GM23248 (cell line): Measurements from ENCODE around the gene ARPC5L. TPM values are rescaled to one million over a fixed set of nuclear protein-coding genes. Genes with fewer than 3 reads are reported as not detected.

Experiments used
- DNase-seq: peaks from one replicate; pipeline ENCODE4 v3.0.0-alpha.2; 2015
- H2AFZ ChIP-seq: fragments of 200-600 bp; sonication (generic); 2 replicates; pipeline ENCODE4 v1.6.1; 2016; ENCODE audit warnings: antibody characterized with exemption
- H3F3A ChIP-seq: fragments of 200-600 bp; sonication (generic); 2 replicates; pipeline ENCODE4 v1.6.1; 2016; ENCODE audit warnings: mild to moderate bottlenecking, antibody characterized with exemption, mixed run types; ENCODE audit not compliant: insufficient read depth
- H3K27ac ChIP-seq: fragments of 200-600 bp; sonication (generic); 2 replicates; pipeline ENCODE4 v1.5.1; 2016; ENCODE audit warnings: mild to moderate bottlenecking
- H3K27me3 ChIP-seq: fragments of 200-600 bp; sonication (generic); replicated peaks from 2 replicates; pipeline ENCODE4 v1.6.1; 2016; ENCODE audit warnings: mild to moderate bottlenecking; ENCODE audit not compliant: insufficient read depth
- H3K36me3 ChIP-seq: fragments of 200-600 bp; sonication (generic); 2 replicates; pipeline ENCODE4 v1.6.1; 2016; ENCODE audit warnings: low read depth, mild to moderate bottlenecking
- H3K4me1 ChIP-seq: fragments of 200-600 bp; sonication (generic); 2 replicates; pipeline ENCODE4 v1.6.1; 2016; ENCODE audit warnings: mild to moderate bottlenecking; ENCODE audit not compliant: insufficient read depth
- H3K4me2 ChIP-seq: fragments of 200-600 bp; sonication (generic); one replicate; pipeline ENCODE4 v1.6.1; 2016; ENCODE audit warnings: mild to moderate bottlenecking; ENCODE audit not compliant: unreplicated experiment
- H3K4me3 ChIP-seq: fragments of 200-600 bp; sonication (generic); 2 replicates; pipeline ENCODE4 v1.5.1; 2016; ENCODE audit warnings: mild to moderate bottlenecking
- H3K79me2 ChIP-seq: fragments of 200-600 bp; sonication (generic); 2 replicates; pipeline ENCODE4 v1.6.1; 2016; ENCODE audit warnings: mild to moderate bottlenecking; ENCODE audit not compliant: insufficient read depth
- H3K9ac ChIP-seq: fragments of 200-600 bp; sonication (generic); 2 replicates; pipeline ENCODE4 v1.6.1; 2016; ENCODE audit warnings: mild to moderate bottlenecking
- H3K9me2 ChIP-seq: fragments of 200-600 bp; sonication (generic); 2 replicates; pipeline ENCODE4 v1.6.1; 2016; ENCODE audit warnings: mixed run types, mild to moderate bottlenecking, moderate library complexity; ENCODE audit not compliant: insufficient read depth
- H3K9me3 ChIP-seq: fragments of 200-600 bp; sonication (generic); one replicate; pipeline ENCODE4 v1.6.1; 2017; ENCODE audit warnings: low read depth
- H4K20me1 ChIP-seq: fragments of 200-600 bp; sonication (generic); 2 replicates; pipeline ENCODE4 v1.6.0; 2016; ENCODE audit not compliant: insufficient read depth
- EZH2 ChIP-seq: fragments of 200-600 bp; sonication (generic); IDR thresholded peaks from 2 replicates; pipeline ENCODE4 v1.6.1; 2018; ENCODE audit warnings: antibody characterized with exemption, mild to moderate bottlenecking; ENCODE audit not compliant: insufficient read depth, poor library complexity, severe bottlenecking
- EZH2phosphoT487 ChIP-seq: fragments of 200-600 bp; sonication (generic); IDR thresholded peaks from 2 replicates; pipeline ENCODE4 v1.6.1; 2018; ENCODE audit warnings: antibody characterized with exemption, moderate library complexity, mild to moderate bottlenecking, low read depth; ENCODE audit not compliant: insufficient read depth
- WGBS, 2 experiments: methylation state at CpG; one replicate each; pipeline ENCODE4 v1.1.6; 2015 to 2017; ENCODE audit warnings: low lambda C conversion rate in 2 of 2, low coverage in 1 of 2; ENCODE audit errors: missing lambda C conversion rate in 2 of 2; 5-methylcytosine and 5-hydroxymethylcytosine counted together
- in situ Hi-C: fragments of 300-500 bp; cut with MboI; formaldehyde crosslinking; loops from 2 replicates; pipeline ENCODE4 v1.15.0; 2020
- polyA plus RNA-seq: library from polyadenylated mRNA; unstranded; fragments of >200 nt; fragmentation: Nextera tagmentation; extraction: Ambion mirVana; gene quantifications from 2 replicates; pipeline ENCODE4 v1.2.1, GENCODE V29; 2016
- total RNA-seq: library from RNA; depleted of rRNA; stranded (reverse); fragments of >200 nt; shearing (Covaris generic); gene quantifications from 2 replicates; pipeline ENCODE4 v1.2.3, GENCODE V29; 2014

The ARPC5L gene
- total and polyA plus RNA-seq, 2 experiments from 2014 or later: 31.5 to 77.6 TPM

DNA sequence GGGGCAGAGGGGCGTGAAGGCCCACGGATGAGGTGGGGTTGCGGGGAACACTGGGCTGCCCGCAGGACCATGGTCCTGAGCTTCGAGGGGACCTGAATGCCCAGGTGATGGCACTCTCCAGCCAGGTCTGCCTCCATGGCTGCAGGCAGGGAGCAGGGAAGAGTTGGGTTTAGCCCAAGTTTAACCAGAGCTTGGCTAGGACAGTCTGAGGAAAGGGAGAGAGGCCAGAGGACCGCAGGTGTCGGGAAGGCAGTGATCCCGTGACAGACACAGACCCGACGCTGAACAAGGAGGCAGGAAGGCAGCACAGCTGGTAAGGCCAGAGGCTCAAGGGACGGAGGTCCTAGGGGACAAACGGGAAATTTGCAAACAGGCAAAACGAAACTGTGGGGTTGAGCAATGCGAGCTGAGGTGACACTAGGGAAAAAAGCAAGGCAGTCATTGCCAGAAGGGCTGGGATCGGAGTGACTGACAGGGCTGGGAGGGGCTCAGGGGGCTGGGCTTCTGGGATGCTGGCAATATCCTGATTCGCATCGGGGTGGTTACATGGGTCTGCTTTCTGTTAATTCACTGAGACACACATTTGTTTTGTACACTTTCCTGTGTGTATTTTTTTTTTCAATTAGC, 25.0 kb downstream of the ARPC5L start:
- TF ChIP-seq EZH2phosphoT487: no peak
- TF ChIP-seq EZH2: no peak
- no peak overlapping the region for H3K9ac ChIP-seq
- no peaks in the 10 kb centered on the region for H3K9me3 ChIP-seq
- 85 to 89% methylated on average over 17 of the region's 17 CpGs for WGBS, 2 experiments
- no peak overlapping the region for H3K4me3 ChIP-seq
- H4K20me1 ChIP-seq: no peaks in the 10 kb centered on the region; the same call in 1 of the 2 replicates
- no peak for DNase-seq
- H3K79me2 ChIP-seq: no peaks in the 10 kb centered on the region
- H3K4me2 ChIP-seq: no peak overlapping the region
- no peak overlapping the region for H3K27ac ChIP-seq
- no peaks in the 10 kb centered on the region for H3F3A ChIP-seq
- H2AFZ ChIP-seq: no peak overlapping the region
- H3K9me2 ChIP-seq: no peaks in the 10 kb centered on the region
- H3K27me3 ChIP-seq: no peaks in the 10 kb centered on the region
- in situ Hi-C loops: no loop called here
- no peaks in the 10 kb centered on the region for H3K4me1 ChIP-seq
- H3K36me3 ChIP-seq: no peaks in the 10 kb centered on the region; the same call in 1 of the 2 replicates

DNA sequence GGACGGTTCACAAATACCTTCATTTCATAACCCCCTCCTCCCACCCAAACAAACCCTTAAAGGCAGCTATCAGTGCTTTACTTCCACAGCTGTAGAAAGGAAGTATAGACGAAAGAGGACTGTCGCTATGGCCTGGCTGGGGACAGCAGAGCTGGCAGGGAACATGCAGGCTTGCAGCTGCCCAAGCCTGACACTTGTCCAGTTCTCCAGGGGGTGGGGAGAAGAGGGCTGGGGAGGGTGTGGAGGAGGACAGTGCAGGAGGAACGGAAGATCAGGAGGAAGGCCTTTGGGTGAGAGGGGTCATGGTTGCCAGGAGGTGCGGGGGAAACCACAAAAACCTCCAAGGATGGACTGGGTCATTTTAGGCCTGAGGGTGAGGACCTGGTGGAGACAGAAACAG, 25.9 kb downstream of the ARPC5L start:
- Histone ChIP-seq H3F3A (no peaks in the 10 kb centered on the region), H3K9me2 (no peaks in the 10 kb centered on the region), H3K27me3 (no peaks in the 10 kb centered on the region), H3K27ac (no peak overlapping the region), H3K36me3 (no peaks in the 10 kb centered on the region; the same call in 1 of the 2 replicates), H3K4me3 (no peak overlapping the region), H3K79me2 (no peaks in the 10 kb centered on the region), H3K9ac (no peak overlapping the region), H2AFZ (no peak overlapping the region), H4K20me1 (no peaks in the 10 kb centered on the region; the same call in 1 of the 2 replicates), H3K9me3 (no peaks in the 10 kb centered on the region), H3K4me2 (no peak overlapping the region), H3K4me1 (no peaks in the 10 kb centered on the region)
- in situ Hi-C loops: no loop called here
- TF ChIP-seq EZH2phosphoT487 (no peak), EZH2 (no peak)
- DNase-seq: no peak
- WGBS, 2 experiments: 85 to 92% methylated on average over 5 of the region's 5 CpGs

DNA sequence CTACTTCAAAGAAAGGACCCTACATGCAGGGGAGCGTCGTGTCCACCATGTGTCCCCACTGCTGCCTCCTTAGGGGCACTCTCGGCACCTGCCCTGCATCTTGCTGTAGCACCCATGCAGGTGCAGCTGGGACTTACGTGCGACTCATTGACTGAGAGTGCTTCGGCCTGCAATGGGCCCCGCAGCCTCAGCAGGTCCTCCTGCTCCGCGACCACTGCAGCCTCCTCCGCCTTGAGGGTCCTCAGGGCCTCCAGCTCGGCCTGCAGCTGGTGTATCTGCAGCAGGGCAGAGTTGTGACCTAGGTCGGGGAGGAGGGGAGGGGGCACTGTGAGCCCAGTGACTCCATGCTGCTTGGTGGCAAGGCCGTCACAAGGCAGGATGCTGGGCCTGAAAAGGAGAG, 27.1 kb downstream of the ARPC5L start:
- Histone ChIP-seq H3K9me3 (no peaks in the 10 kb centered on the region), H3K4me3 (no peak overlapping the region), H4K20me1 (no peaks in the 10 kb centered on the region; the same call in 1 of the 2 replicates), H2AFZ (no peak overlapping the region), H3K4me2 (no peak overlapping the region), H3K9me2 (no peaks in the 10 kb centered on the region), H3K9ac (no peak overlapping the region), H3K36me3 (peaks cover 9% of the 10 kb centered on the region; the same call in 1 of the 2 replicates), H3K79me2 (no peaks in the 10 kb centered on the region), H3K27ac (no peak overlapping the region), H3F3A (no peaks in the 10 kb centered on the region), H3K27me3 (no peaks in the 10 kb centered on the region), H3K4me1 (no peaks in the 10 kb centered on the region)
- WGBS, 2 experiments: 87 to 91% methylated on average over 13 of the region's 13 CpGs
- TF ChIP-seq EZH2 (no peak), EZH2phosphoT487 (no peak)
- in situ Hi-C loops: no loop called here
- no peak for DNase-seq

DNA sequence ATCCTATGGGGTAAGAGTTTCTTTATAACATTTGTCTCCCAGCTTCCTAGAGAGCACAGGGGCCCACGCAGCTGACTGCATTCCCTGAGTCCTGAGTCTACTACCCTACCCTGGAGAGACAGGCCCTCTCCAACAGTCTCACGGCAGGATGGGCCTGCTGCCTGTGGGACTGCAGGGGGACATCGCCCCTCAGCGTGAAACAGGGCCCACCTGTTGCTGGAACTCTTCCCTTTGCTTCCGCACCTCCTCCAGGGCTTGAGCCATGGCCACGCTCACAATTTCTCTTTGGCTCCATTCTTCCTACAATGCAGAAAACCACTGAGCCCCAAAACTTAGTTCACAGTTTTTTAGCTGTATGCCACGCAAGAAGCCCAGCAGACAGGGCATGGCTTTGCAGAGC, 28.2 kb downstream of the ARPC5L start:
- H3K27ac ChIP-seq: no peak overlapping the region
- no peaks in the 10 kb centered on the region; the same call in 1 of the 2 replicates for H4K20me1 ChIP-seq
- H3K79me2 ChIP-seq: no peaks in the 10 kb centered on the region
- WGBS, 2 experiments: 90 to 92% methylated on average over 7 of the region's 7 CpGs
- peaks cover 9% of the 10 kb centered on the region; the same call in 1 of the 2 replicates for H3K36me3 ChIP-seq
- no peaks in the 10 kb centered on the region for H3K9me2 ChIP-seq
- no peak overlapping the region for H3K4me2 ChIP-seq
- no peak overlapping the region for H3K9ac ChIP-seq
- H3F3A ChIP-seq: no peaks in the 10 kb centered on the region
- no peaks in the 10 kb centered on the region for H3K27me3 ChIP-seq
- in situ Hi-C loops: no loop called here
- no peaks in the 10 kb centered on the region for H3K9me3 ChIP-seq
- no peak for TF ChIP-seq EZH2phosphoT487
- TF ChIP-seq EZH2: no peak
- H2AFZ ChIP-seq: no peak overlapping the region
- DNase-seq: no peak
- no peaks in the 10 kb centered on the region for H3K4me1 ChIP-seq
- H3K4me3 ChIP-seq: no peak overlapping the region
